Renal cortical epithelial cell (primary cell): Measurements from ENCODE around the gene CRIP3. TPM values are rescaled to one million over a fixed set of nuclear protein-coding genes. Genes with fewer than 3 reads are reported as not detected.

Source experiments
- DNase-seq: peaks from one replicate; pipeline ENCODE4 v3.0.0-alpha.2; 2011; ENCODE audit warnings: low read depth
- total RNA-seq: library from RNA; depleted of rRNA; stranded (reverse); fragments of >200 nt; gene quantifications from 2 replicates; pipeline ENCODE4 v1.2.3, GENCODE V29; 2014

The CRIP3 gene
- total RNA-seq, 1 donor from 2014 or later = 0.25 TPM

- DNase-seq = no peak
These were observed 20.6 kb downstream of the CRIP3 start for GRCh38 chr6:43287717-43288679.

GRCh38 chr6:43286980-43287716 lies 21.5 kb downstream of the CRIP3 start:
- no peak for DNase-seq

GRCh38 chr6:43286456-43286979 lies 22.1 kb downstream of the CRIP3 start:
- DNase-seq = no peak

GRCh38 chr6:43285832-43286231 lies 22.8 kb downstream of the CRIP3 start:
- DNase-seq = no peak

GRCh38 chr6:43284991-43285781 lies 23.4 kb downstream of the CRIP3 start:
- no peak for DNase-seq

GRCh38 chr6:43283905-43284304 lies 24.7 kb downstream of the CRIP3 start:
- no peak for DNase-seq

- no peak for DNase-seq
These were observed 25.1 kb downstream of the CRIP3 start for GRCh38 chr6:43283514-43283901.

GRCh38 chr6:43282636-43283513 lies 25.8 kb downstream of the CRIP3 start:
- no peak for DNase-seq

- no peak for DNase-seq
These were observed 26.6 kb downstream of the CRIP3 start for GRCh38 chr6:43282060-43282459.

- no peak for DNase-seq
These were observed 28.4 kb downstream of the CRIP3 start for GRCh38 chr6:43280234-43280633.

- peak; percentile 85 for DNase-seq
These were observed 30.0 kb downstream of the CRIP3 start for GRCh38 chr6:43278524-43279078.

GRCh38 chr6:43277643-43278523 lies 30.7 kb downstream of the CRIP3 start:
- no peak for DNase-seq

GRCh38 chr6:43277306-43277642 lies 31.4 kb downstream of the CRIP3 start:
- DNase-seq = no peak

- DNase-seq = no peak
These were observed 31.9 kb downstream of the CRIP3 start for GRCh38 chr6:43276577-43277305.

- DNase-seq = no peak
These were observed 32.6 kb downstream of the CRIP3 start for GRCh38 chr6:43275801-43276576.

GRCh38 chr6:43274916-43275597 lies 33.6 kb downstream of the CRIP3 start:
- DNase-seq = no peak

- DNase-seq = no peak
These were observed 34.3 kb downstream of the CRIP3 start for GRCh38 chr6:43274127-43274915.
